ENCODE data around the gene GREB1L.

GRCh38 chr18:21404426-21404825 lies 162.4 kb downstream of the GREB1L start:
- no peak for TF ChIP-seq ESRRA (CRISPR knock-in tag; IDR thresholded peaks at IDR 0.05; ENCODE audit: low read depth)
- TF ChIP-seq NFIC (IDR thresholded peaks at IDR 0.05; ENCODE audit: low read length), result no peak
- TF ChIP-seq CTCF (CRISPR knock-in tag; IDR thresholded peaks at IDR 0.05), result no peak
- TF ChIP-seq BRCA1 (CRISPR knock-in tag; IDR thresholded peaks at IDR 0.05), result no peak
- no peak for TF ChIP-seq PREB (CRISPR knock-in tag; IDR thresholded peaks at IDR 0.05)
- TF ChIP-seq ZNF7 (CRISPR knock-in tag; IDR thresholded peaks at IDR 0.05), result no peak
- TF ChIP-seq EP300 (IDR thresholded peaks at IDR 0.05; ENCODE audit: low read depth in 2 of 2, low read length in 2 of 2), result no peak
- TF ChIP-seq EP300 (CRISPR knock-in tag; IDR thresholded peaks at IDR 0.05; ENCODE audit: borderline replicate concordance), result no peak
- no peak for TF ChIP-seq SMAD1 (CRISPR knock-in tag; IDR thresholded peaks at IDR 0.05; ENCODE audit: borderline replicate concordance, low read depth)
- TF ChIP-seq ZNF292 (CRISPR knock-in tag; IDR thresholded peaks at IDR 0.05; ENCODE audit: borderline replicate concordance, low read depth), result no peak
- TF ChIP-seq ELK4 (CRISPR knock-in tag; IDR thresholded peaks at IDR 0.05; ENCODE audit: borderline replicate concordance), result no peak
- TF ChIP-seq GTF3A (CRISPR knock-in tag; conservative IDR thresholded peaks at IDR 0.05), result no peak
- TF ChIP-seq YY1 (IDR thresholded peaks at IDR 0.05; ENCODE audit: insufficient read depth, insufficient replicate concordance, low read depth, low read length), result no peak
- TF ChIP-seq TEAD2 (CRISPR knock-in tag; IDR thresholded peaks at IDR 0.05), result no peak
- no peak for TF ChIP-seq GATAD2A (CRISPR knock-in tag; IDR thresholded peaks at IDR 0.05)

Measured in HepG2 (cell line).